WTC11 (cell line): ENCODE results near the gene CD69. TPM values are rescaled to one million over a fixed set of nuclear protein-coding genes. Genes with fewer than 3 reads are reported as not detected.

Experiments used
- ATAC-seq: fragments of 200-7000 bp; cut with Tn5 transposase; 2 replicates; pipeline ENCODE4 v1.10.0; 2021; ENCODE audit warnings: mild to moderate bottlenecking, moderate library complexity
- CTCF ChIA-PET: fragments of 300-600 bp; sonication (Branson Sonifier 250); formaldehyde crosslinking; loops from one replicate; lab custom pipeline; 2021; ENCODE audit warnings: antibody characterized with exemption; lab: Charles Lee
- POLR2A ChIA-PET: fragments of 350-600 bp; sonication (Branson Sonifier 250); formaldehyde crosslinking; loops from one replicate; lab custom pipeline; 2021; ENCODE audit warnings: antibody characterized with exemption; lab: Charles Lee
- DNase-seq: peaks from one replicate; pipeline ENCODE4 v3.0.0; 2021; ENCODE audit warnings: low spot score
- H3K27ac Mint-ChIP-seq: 2 replicates; pipeline ENCODE4 v1.8.0; 2021; ENCODE audit warnings: mixed read lengths
- H3K27me3 Mint-ChIP-seq: 2 replicates; pipeline ENCODE4 v1.8.0; 2021; ENCODE audit warnings: low read depth, mild to moderate bottlenecking, moderate library complexity, mixed read lengths
- H3K36me3 Mint-ChIP-seq: 2 replicates; pipeline ENCODE4 v1.8.0; 2021; ENCODE audit warnings: mixed read lengths
- H3K4me1 Mint-ChIP-seq: 2 replicates; pipeline ENCODE4 v1.8.0; 2022; ENCODE audit warnings: mixed read lengths
- H3K4me3 Mint-ChIP-seq: 2 replicates; pipeline ENCODE4 v1.8.0; 2021; ENCODE audit warnings: mild to moderate bottlenecking, moderate library complexity, mixed read lengths
- H3K9me3 Mint-ChIP-seq: 2 replicates; pipeline ENCODE4 v1.8.0; 2021; ENCODE audit warnings: mixed read lengths
- ARID4B ChIP-seq: sonication (generic); formaldehyde crosslinking; IDR thresholded peaks from 2 replicates; pipeline ENCODE4 v1.8.0; 2023; ENCODE audit warnings: missing genetic modification reagents, mild to moderate bottlenecking, borderline replicate concordance
- ATF2 ChIP-seq: sonication (generic); formaldehyde crosslinking; IDR thresholded peaks from 2 replicates; pipeline ENCODE4 v1.8.1; 2022; ENCODE audit warnings: low read depth, missing genetic modification reagents, borderline replicate concordance
- CBFB ChIP-seq: sonication (generic); formaldehyde crosslinking; IDR thresholded peaks from 2 replicates; pipeline ENCODE4 v1.8.1; 2022; ENCODE audit warnings: mild to moderate bottlenecking, low read depth, missing genetic modification reagents
- CTCF ChIP-seq: fragments of 200-600 bp; IDR thresholded peaks from 2 replicates; pipeline ENCODE4 v1.8.0; 2022; ENCODE audit warnings: antibody characterized with exemption
- E2F5 ChIP-seq: sonication (generic); formaldehyde crosslinking; IDR thresholded peaks from 2 replicates; pipeline ENCODE4 v1.8.1; 2022; ENCODE audit warnings: mild to moderate bottlenecking, moderate library complexity, missing genetic modification reagents
- ELF4 ChIP-seq: sonication (generic); formaldehyde crosslinking; IDR thresholded peaks from 2 replicates; pipeline ENCODE4 v1.8.1; 2022; ENCODE audit warnings: low read depth, mild to moderate bottlenecking, moderate library complexity, missing genetic modification reagents
- EMX1 ChIP-seq: fragments of 250-450 bp; sonication (Bioruptor Pico); IDR thresholded peaks from 2 replicates; pipeline ENCODE4 v1.8.0; 2021; ENCODE audit warnings: mild to moderate bottlenecking
- FOXP4 ChIP-seq: sonication (generic); formaldehyde crosslinking; IDR thresholded peaks from 2 replicates; pipeline ENCODE4 v1.8.0; 2022; ENCODE audit warnings: mild to moderate bottlenecking, missing genetic modification reagents
- IRF2 ChIP-seq: sonication (generic); formaldehyde crosslinking; IDR thresholded peaks from 2 replicates; pipeline ENCODE4 v1.8.0; 2022; ENCODE audit warnings: low read depth, missing genetic modification reagents, borderline replicate concordance
- KAT7 ChIP-seq: sonication (generic); formaldehyde crosslinking; IDR thresholded peaks from 2 replicates; pipeline ENCODE4 v1.8.1; 2023; ENCODE audit warnings: missing genetic modification reagents, mild to moderate bottlenecking, borderline replicate concordance
- NFYB ChIP-seq: sonication (generic); formaldehyde crosslinking; conservative IDR thresholded peaks from 2 replicates; pipeline ENCODE4 v1.8.0; 2022; ENCODE audit warnings: low read depth, missing genetic modification reagents
- SMAD3 ChIP-seq: sonication (generic); formaldehyde crosslinking; IDR thresholded peaks from 2 replicates; pipeline ENCODE4 v1.8.0; 2022; ENCODE audit warnings: missing genetic modification reagents, mild to moderate bottlenecking, borderline replicate concordance
- SMAD4 ChIP-seq: sonication (generic); formaldehyde crosslinking; IDR thresholded peaks from 2 replicates; pipeline ENCODE4 v1.8.0; 2022; ENCODE audit warnings: mild to moderate bottlenecking, missing genetic modification reagents
- TCF7 ChIP-seq: sonication (generic); formaldehyde crosslinking; IDR thresholded peaks from 2 replicates; pipeline ENCODE4 v1.8.0; 2022; ENCODE audit warnings: mild to moderate bottlenecking, low read depth, missing genetic modification reagents, moderate library complexity
- USF1 ChIP-seq: sonication (generic); formaldehyde crosslinking; IDR thresholded peaks from 2 replicates; pipeline ENCODE4 v1.8.0; 2022; ENCODE audit warnings: mild to moderate bottlenecking, missing genetic modification reagents
- ZNF425 ChIP-seq: fragments of 250-450 bp; sonication (Bioruptor Pico); conservative IDR thresholded peaks from 2 replicates; pipeline ENCODE4 v1.9.0; 2021; ENCODE audit warnings: mild to moderate bottlenecking
- ZNF512 ChIP-seq: sonication (generic); formaldehyde crosslinking; IDR thresholded peaks from 2 replicates; pipeline ENCODE4 v1.8.1; 2022; ENCODE audit warnings: missing genetic modification reagents, borderline replicate concordance
- ZNF671 ChIP-seq: fragments of 250-450 bp; sonication (Bioruptor Pico); IDR thresholded peaks from 2 replicates; pipeline ENCODE4 v1.8.0; 2021; ENCODE audit warnings: mild to moderate bottlenecking
- total RNA-seq: library from RNA; stranded (reverse); gene quantifications from 3 replicates; pipeline ENCODE4 v1.2.3, GENCODE V29; 2021

CD69 gene
- total RNA-seq, 1 experiment from 2014 or later, result 0.42 TPM

GRCh38 chr12:9741726-9742125 is 19.0 kb downstream of the CD69 start:
- ATAC-seq, result no peak
- no peak overlapping the region for H3K4me3 Mint-ChIP-seq
- H3K4me1 Mint-ChIP-seq, result peaks cover 21% of the 10 kb centered on the region
- CTCF ChIA-PET, result interaction anchor here (0.6 to 1.6 kb wide), 4 partner anchors 9 to 186 kb away, joined by 3 to 9 read pairs (median 4); no protein-coding TSS in a partner anchor
- H3K9me3 Mint-ChIP-seq, result peaks cover 3% of the 10 kb centered on the region; the same call in 1 of the 2 replicates
- no peak for DNase-seq
- peaks cover 12% of the 10 kb centered on the region for H3K27me3 Mint-ChIP-seq
- H3K27ac Mint-ChIP-seq, result no peak overlapping the region
- TF ChIP-seq ZNF425 (CRISPR knock-in tag), result no peak
- TF ChIP-seq TCF7 (CRISPR knock-in tag), result no peak
- TF ChIP-seq IRF2, result no peak
- no peak for TF ChIP-seq FOXP4 (CRISPR knock-in tag)
- no peak for TF ChIP-seq CTCF
- TF ChIP-seq SMAD4 (CRISPR knock-in tag), result no peak
- no peak for TF ChIP-seq USF1 (CRISPR knock-in tag)
- no peak for TF ChIP-seq E2F5 (CRISPR knock-in tag)
- no peak for TF ChIP-seq ELF4 (CRISPR knock-in tag)
- no peak for TF ChIP-seq SMAD3
- no peak for TF ChIP-seq ZNF671
- POLR2A ChIA-PET, result no interaction called here
- no peaks in the 10 kb centered on the region for H3K36me3 Mint-ChIP-seq

GRCh38 chr12:9740106-9740750 is 20.5 kb downstream of the CD69 start:
- POLR2A ChIA-PET, result no interaction called here
- peak overlapping the region; percentile 55 for H3K4me3 Mint-ChIP-seq

More at GRCh38 chr12:9740106-9740750, 20.5 kb downstream of the CD69 start:
- Mint-ChIP-seq H3K4me1 (peaks cover 19% of the 10 kb centered on the region), H3K27me3 (peaks cover 12% of the 10 kb centered on the region), H3K27ac (no peak overlapping the region), H3K36me3 (no peaks in the 10 kb centered on the region), H3K9me3 (peaks cover 7% of the 10 kb centered on the region)
- TF ChIP-seq ATF2 (CRISPR knock-in tag), result no peak
- no peak for TF ChIP-seq CBFB (CRISPR knock-in tag)
- no peak for TF ChIP-seq ARID4B (CRISPR knock-in tag)
- TF ChIP-seq NFYB, result no peak
- no peak for TF ChIP-seq ZNF512 (CRISPR knock-in tag)
- TF ChIP-seq EMX1 (CRISPR knock-in tag), result no peak
- TF ChIP-seq KAT7 (CRISPR knock-in tag), result no peak
- CTCF ChIA-PET, result interaction anchor here (1.8 kb wide), 1 partner anchor 74 kb away, joined by 6 read pairs; no protein-coding TSS in a partner anchor
- no peak for DNase-seq
- ATAC-seq, result no peak
